Mesenteric fat pad (tissue), 1 donor: ENCODE measurements around the gene SGIP1. TPM values are rescaled to one million over a fixed set of nuclear protein-coding genes. Genes with fewer than 3 reads are reported as not detected.

ENCODE experiments used
- DNase-seq: peaks from one replicate; pipeline ENCODE4 v3.0.0-alpha.2; 2020; ENCODE audit warnings: low spot score
- total RNA-seq: library from RNA; stranded (reverse); fragmentation: NEBNext Ultra II Directional; extraction: Animal tissue kit (Norgen Biotek cat#: 25700); gene quantifications from one replicate; pipeline ENCODE4 v1.2.1, GENCODE V29; 2021
- donor health status: DM: yes; HTN: yes; CAD: no.

Gene SGIP1
- total RNA-seq, 1 donor from 2014 or later: 4.2 TPM

DNA sequence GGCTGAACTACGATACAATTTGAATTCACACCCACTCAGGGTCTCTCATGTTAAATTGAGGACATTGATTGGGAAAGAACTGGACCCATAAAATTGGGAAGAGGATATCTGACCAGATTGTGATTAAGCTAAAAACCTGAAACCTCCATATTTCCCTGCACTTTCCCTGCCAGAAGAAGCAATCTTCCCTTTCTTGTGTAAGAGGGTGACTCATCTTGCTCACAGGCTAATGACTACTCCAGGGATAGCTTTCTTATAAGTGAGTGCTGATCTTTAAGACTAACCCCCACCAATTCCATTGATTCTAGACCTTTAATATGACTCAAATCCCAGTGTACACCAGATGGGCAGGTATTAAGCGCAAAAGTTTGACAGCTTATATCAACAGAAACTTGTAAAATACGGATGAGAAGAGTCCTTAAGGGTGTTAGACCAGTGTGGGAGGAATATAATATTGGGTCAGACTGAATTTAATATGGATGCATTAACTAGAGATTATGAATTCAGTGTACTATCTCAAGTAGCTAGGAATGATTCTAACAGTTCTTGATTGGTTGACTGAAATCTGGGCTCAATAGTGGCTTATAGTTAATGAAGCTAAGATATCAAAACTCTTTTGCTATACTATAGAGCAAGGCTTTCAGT lies 12.1 kb upstream of the SGIP1 start:
- no peak for DNase-seq

DNA sequence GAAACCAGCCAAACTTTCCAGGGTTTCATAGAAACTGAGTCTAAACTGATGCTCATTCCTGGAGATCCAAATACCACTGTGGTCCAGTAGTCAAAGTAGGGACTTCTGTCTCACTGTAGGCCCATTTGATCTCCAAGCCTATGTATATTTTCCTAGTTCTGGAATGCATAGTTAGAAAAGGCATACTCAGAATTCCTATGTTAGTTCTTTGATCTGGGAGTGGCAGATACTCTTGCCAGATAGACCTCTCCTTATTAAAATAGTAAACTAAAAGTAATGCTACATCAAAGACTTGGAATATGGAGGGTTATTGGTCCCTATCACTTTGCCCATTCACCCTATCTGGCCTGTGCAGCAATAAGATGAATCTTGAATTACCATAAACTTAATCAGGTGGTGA lies 10.4 kb upstream of the SGIP1 start:
- no peak for DNase-seq

DNA sequence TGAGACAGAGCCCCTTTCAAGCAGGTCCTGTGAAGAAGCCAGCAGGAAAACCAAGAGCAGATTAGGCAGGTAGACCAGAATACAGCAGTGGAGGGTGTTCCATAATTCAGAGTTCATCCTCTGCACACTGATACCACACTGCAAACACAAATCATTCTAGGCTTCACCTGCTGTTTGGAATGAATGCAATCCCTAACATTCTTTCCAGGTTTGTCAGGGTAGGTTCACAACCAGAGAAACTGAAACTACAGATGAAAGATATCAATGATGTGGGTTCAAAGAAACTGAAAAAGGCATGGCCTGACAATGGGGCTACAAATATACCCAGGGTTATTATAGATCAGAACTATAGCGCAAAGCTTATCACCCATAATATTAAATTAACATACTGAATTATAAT lies 8.9 kb upstream of the SGIP1 start:
- no peak for DNase-seq

DNA sequence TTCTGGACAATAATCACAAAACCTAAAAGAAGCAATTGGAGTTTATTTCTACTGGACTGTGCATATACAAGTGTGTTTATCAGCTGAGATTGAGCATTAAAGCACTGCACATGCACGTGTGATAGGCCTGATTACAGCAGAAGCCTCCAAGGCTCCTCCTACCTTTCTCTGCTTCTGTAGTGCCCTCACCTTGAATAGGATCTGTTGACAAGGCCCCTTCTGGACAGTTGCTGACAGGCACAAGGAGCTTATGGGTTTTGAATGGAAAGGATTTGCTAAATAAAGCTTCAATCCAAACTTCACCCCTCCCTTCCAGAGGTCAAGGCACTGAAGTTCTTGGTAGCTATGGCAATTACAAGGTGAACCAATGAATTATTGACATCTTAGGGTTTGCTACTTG lies 7.9 kb upstream of the SGIP1 start:
- no peak for DNase-seq

DNA sequence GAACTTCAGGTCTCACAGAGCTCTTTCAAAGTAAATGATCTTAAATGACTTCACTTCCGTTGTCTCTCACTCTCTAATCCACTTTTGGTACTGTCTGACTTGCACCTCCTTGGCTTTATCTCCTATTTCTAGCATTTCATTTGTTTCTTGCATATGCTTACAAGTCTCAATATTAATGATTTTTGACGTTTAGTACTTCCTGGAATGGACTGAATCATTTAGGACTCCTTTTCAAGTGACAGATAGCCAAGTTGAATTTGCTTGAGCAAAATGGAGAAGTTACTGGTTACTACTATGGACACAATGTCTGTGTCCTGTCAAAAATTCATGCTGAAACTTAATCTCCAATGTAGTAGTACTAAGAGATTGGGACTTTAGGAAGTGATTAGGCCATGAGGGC lies 7.0 kb upstream of the SGIP1 start:
- no peak for DNase-seq

DNA sequence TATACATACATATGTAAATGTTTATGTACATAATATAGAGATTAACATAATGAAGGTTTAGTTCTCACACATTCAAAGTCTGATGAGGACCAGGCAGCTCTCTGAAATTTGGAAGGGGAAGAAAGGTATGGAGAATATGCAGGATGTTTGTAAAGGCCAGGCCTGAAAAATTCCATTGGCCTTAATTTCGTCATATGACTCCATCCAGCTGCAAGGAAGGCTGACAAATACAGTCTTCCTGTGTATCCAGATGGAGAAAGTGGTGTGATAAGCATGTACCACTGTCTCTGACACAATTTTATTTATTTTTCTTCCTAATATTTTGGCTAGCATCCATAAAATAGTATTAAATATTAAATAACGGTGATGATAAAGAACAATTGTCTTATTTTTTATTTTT lies 6.3 kb upstream of the SGIP1 start:
- DNase-seq: no peak

DNA sequence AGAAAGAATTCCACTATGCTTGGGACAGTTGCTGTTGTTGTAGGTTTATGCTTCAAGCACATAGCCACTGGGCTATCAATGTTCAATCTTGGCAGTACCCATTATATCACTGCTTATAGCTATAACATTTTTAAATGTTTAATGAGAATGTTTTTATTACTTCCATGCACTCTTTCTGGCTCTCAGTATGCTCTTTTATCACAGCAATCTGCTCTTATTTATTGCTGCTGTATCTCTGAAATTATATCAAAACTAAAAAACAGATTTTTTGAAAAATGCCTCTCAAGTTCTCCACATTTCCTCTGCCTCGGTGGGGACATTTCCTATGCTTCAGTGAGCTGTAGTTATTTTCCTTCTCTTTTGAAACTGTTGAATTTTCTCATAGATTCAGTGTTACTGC lies 5.4 kb upstream of the SGIP1 start:
- no peak for DNase-seq

DNA sequence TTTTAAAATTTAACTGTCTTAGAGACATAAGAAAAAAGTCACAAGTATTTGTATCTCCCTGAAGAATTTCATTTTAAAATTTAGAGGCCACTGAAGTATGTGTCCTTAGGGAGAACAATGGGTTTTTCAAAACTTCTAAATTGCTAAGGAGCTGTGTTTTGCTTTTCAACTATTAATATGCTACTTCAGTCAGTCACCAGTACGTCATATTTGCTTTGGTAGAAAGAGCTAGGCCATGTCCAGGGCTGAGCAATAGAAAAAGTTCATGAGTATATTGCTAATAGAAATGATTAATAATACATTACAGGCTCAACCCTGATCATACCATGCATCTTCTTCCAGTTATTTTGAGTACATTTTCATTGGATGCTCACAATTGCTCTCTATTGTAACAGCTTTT lies 1.7 kb upstream of the SGIP1 start:
- no peak for DNase-seq

DNA sequence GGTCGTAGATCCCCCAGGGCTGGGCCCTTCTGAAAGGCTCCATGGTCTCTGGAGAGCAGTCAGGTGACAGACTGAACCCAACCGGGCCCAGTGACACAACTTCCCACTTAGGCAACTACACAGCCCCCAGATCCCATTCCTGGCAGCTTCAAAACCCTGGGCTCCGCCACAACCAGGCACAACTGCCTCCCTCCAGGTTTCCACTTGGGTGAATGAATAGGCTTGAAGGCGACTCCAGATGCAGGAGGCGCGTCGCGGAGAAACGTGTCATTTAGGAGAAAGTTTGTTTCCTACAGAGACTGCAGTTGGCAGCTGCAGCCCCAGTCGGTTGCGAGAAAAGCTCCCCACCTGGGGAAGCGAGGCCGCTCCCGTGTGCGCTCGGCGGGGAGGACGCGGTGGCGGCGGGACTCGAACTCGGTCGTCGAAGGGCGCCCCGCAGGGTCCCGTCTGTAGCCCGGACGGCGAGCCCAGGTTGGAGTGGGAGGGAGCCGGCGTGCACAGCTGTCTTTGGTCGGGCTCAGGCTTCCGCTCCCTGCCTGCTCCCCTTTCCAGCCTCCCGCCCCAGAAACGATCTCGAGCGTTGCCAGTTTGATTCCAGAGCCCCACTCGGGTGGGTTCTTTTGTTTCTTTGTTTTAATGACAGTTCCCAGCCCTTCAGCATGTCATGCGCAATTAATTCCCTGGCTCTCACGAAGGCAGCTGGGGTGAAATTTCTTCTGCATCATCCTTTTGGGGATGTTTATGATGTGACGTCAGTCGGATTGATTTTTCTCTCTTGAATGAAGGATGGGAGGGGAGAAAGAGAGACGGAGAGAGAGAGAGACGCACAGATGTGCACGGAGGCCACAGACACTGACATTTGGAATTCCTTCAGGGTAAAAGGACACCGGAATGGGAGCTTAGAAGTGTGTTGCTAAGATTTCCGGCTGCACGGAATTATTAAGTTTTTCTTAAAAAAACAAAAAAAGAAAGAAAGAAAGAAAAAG lies 862 bp upstream of the SGIP1 start:
- DNase-seq: no peak

DNA sequence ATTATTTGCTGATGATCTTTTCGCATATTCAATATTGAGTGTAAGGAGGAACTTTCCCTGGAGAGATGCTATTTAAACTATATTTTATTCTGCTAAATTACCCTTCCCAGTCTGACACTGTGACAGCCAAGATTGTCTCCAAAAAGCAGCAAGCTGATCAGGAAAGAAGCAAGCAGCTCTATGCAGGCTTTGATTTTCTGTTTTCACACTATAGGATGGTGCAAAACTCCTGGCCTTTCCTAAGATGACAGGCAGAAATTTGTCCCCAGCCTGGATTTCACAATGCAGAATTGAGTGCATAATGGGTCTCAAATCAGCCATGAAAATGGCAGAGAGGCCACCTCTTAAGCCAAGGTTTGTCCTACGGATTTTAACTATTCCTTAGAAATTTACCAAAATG lies 1.1 kb downstream of the SGIP1 start:
- DNase-seq: no peak

DNA sequence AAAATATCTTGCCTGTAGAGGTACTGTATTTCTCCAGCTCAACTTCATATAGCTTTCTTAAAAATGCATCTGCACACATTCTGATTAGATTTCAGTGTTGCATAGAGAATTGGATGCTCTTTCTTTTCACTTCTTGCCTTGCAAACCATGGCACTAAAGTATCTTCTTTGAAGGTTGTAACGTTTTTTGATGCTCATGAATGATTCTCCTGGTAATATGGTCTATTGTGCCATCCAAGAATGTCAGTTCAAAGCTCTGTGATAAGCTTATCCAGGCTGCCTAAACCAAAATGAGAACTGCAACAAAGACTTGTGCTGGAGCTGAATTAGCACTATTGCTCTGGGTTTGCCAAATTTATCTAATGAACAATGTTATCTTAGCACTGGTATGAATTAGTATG lies 1.9 kb downstream of the SGIP1 start:
- DNase-seq: no peak

DNA sequence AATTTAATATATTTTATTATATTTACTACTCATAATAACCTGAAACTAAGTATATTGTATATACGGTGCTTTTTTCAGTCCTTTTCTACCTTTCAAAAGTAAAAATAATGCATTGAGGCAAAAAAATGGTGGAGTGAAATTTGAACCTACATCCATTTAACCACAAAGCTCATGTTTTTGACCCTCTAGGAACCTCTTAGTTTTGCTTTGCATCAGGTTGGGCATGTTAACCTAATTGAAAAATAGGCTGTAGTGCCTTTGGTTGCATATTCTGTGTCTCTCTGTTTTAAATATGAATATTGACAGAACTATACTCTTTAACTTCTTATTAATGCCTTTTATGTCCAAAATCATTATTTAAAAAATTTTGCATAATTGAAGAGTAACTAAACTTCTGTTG lies 3.8 kb downstream of the SGIP1 start:
- DNase-seq: no peak

DNA sequence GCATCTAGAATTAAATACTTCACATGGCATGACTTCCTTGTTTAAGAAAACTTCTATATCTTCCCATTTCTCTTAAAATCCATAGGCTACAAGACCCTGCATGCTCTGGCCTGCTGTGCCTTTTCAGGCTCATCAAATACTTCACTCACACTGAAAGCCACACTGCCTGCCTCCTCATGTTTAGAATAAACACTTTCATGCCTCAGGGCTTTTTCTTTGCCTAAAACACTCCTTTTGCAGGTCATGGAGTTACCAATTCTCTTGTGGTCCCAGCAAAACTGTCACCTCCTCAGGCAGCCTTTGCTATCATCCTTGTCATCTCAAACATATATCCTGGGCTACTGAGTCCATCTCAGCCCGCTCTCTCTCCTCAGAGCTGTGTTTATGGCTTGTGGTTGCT lies 5.5 kb downstream of the SGIP1 start:
- no peak for DNase-seq

DNA sequence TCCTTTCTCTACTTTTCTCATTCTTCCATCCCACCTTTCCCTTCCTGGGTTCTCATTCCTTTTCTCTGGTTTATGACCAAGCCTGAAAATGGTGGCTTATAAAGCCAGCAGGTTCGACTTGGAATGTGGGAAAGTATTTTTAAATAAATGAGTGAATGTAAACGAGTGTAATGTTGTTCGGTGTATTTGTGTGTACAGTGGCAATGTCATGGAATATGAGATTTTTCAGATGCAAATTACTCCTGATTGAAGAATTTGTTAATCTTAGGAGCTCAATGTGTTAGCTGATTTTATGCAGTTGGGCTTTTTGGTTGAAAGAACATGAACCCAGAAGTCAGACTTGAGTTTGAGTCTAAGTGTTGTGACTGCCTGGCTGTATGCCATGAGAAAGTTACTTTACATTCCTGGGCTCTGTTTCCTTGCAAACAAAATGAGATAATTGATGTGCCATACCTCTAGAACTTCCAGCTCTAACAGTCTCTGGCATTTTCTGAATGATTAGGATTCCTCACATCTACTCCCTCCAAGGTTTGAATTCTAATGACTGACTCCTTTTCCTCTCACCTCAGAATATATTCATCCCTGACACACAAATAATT lies 6.6 kb downstream of the SGIP1 start:
- no peak for DNase-seq

DNA sequence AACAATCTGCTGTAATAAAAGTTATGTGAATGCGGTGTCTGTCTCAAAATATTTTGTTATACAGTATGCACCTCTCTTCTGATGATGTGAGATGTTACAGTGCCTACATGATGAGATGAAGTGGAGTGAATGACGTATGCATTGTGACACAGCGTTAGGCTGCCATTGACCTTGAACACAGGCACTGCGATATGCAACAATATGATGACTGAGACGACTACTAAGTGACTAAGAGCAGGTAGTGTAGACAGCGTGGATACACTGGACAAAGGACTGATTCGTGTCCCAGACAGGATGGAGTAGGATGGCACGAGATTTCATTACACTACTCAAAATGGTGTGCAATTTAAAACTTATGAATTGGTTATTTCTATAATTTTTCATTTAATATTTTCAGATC lies 8.4 kb downstream of the SGIP1 start:
- no peak for DNase-seq

DNA sequence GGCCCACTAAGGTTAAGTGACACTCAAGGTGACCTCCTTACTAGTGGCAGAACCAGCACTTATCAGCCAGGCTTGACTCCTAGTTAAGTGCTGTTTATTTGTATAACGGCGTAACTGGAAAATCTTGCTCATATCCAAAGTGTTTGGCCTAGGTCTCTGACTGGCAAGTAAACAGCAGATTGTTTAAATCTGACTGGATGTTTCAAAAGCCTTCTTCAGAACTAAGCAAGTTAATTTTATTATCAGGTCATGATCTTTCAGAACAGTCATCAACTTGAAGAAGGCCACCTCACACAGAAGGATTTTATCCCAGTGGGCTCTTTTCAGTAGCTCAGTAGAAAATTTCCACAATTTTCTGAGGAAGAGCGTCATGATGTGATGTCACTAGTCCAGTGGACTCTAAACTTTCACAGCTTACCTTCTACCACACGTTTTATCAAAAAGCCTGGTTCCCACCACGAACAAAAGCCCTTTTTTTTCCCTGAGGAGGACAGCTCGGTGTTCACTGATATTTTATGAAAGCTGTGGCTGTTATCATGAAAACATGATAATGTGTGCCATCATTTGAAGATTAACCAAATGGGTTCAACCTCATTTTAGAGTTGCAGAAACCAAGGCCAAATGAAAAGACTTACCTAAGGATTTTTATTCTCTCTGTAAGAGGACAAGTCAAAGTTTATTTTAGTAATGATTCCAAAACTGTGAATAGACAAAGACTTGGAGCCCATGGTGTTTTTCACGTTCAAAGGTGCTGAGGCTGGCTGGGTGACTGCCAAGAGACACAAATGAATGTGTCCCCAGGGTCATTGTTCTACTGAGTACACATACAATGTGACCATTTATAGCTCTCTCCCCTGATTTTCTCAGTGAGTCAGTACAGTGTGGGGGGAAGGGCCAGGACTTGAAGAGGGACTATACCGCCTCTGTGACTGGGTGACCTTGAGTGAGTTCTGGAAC lies 9.1 kb downstream of the SGIP1 start:
- DNase-seq: no peak

DNA sequence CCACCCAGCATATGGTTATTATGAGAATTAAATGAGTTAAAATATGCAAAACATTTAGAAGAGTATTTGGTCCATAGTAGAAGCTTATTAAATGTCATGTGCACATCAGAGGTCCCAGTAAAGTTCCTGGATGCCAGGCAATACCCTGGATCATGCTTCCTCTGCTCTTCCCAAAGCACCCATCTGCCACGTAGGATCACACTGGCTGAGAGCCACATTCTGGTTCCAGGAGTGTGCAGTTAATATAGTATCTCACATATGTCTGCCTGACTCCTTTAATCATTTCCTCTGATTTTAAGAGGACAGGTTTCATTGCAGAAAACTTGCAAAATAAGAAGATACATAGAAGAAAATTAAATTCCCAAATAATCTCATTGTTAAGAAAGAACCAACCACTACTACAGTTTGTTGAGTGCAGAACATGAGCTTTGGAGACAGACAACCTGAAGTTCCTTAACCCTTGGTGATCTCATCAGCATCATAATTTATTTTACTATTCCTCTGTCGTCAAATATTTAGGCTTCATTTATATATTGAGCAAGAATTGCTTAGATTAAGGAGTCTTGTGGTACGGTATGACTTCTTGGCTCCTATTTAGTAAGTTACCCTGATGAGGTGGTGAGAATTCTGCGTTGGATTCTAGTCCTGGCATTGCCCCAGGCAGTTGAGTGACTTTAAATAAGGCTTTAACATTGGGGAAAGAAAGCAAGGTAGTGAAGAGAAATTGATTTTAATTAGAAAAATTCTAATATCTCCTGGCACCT lies 12.3 kb downstream of the SGIP1 start:
- no peak for DNase-seq

DNA sequence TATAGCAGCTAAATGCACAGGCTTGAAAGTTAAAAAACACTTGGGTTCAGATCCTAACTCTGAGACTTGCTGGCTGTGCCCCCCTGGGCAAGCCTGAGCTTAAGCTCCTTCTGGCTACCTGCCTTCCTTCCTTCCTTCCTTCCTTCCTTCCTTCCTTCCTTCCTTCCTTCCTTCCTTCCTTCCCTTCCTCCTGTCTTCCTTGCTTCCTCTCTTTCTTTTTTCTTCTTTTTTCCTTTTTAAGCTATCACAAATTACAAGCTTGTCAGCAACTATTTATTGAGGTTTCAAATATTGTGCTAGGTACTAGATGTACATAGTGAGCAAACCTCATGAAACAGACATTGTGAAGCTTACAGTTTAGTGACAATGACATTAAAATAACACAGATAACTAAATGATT lies 15.1 kb downstream of the SGIP1 start:
- no peak for DNase-seq

DNA sequence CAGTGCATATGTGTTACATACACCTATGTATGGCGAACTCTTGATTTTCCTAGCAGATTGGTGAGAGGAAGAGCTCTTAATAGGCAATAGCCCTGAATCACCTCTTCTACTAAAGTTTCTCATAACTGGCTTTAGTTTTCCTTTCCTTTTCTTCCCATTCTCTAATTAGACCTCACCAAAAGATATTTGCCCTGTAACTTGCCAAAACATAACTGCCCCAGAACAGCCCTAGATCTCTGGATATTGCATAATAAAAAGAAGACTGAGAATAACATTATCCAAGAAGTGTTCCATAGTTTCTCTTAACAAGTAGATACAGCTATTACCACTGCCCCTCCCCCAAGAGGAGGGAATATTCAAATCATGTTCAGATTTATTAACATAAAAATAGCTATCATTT lies 16.3 kb downstream of the SGIP1 start:
- DNase-seq: no peak

DNA sequence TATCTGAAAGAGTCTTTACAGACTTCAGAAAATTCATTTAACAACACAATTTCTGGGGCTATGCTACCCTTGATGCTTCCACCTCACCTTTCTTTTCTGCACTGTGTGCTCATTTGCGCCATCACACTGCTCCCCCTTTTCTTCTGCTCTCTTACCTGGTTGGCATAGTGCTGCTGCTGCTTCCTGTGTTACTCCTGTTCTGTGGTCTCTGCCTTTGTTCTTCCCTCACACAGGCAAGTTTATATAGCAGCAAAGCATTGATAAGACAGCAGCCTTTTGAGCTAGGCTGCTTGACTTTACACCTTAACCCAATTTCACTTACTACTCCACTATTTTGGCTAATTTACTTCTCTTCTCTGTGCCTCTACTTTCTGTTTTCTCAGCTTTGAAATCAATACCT lies 18.3 kb downstream of the SGIP1 start:
- no peak for DNase-seq

DNA sequence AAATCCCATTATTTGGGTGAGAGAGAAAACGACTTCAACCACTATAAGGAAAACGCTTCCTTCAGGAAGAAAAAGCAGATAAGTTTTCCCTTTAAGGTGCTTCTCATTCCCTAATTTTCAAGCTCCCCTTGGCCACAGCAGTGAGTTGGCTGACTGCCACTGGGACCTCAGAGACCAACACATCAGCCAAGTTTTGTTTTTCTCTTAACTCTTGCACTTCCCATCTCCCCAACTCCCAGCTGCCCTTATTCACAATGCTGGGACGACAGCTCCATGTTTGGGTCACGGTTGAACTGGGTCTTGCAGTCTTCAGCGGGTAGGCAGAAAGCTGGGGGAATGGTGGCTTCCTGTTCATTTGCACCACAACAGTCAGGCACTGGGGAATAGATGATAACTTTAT lies 18.9 kb downstream of the SGIP1 start:
- DNase-seq: no peak
